Esophagus squamous epithelium (tissue), 4 donors: ENCODE measurements around the gene CIAO3.

Experiments used
- CTCF ChIP-seq, 6 experiments: fragments of 450-650 bp in 4 of 6; fragments of 200-600 bp in 2 of 6; sonication (generic) in 2 of 6; IDR thresholded peaks; one replicate each; pipeline ENCODE4 v1.5.1; 2016 to 2019; ENCODE audit warnings: antibody characterized with exemption in 6 of 6, mild to moderate bottlenecking in 4 of 6, moderate library complexity in 4 of 6
- POLR2A ChIP-seq, 4 donors: fragments of 450-650 bp; IDR thresholded peaks; one replicate each; pipeline ENCODE4 v1.6.1; 2017; ENCODE audit warnings: antibody characterized with exemption in 4 of 4, mild to moderate bottlenecking in 4 of 4, moderate library complexity in 3 of 4

GRCh38 chr16:700684-701584 is 39.9 kb downstream of the CIAO3 start:
- TF ChIP-seq POLR2A (IDR thresholded peaks at IDR 0.05) (no peak), CTCF (IDR thresholded peaks at IDR 0.05) (no peak)
